ENCODE results near the gene GDPD3.

DNA sequence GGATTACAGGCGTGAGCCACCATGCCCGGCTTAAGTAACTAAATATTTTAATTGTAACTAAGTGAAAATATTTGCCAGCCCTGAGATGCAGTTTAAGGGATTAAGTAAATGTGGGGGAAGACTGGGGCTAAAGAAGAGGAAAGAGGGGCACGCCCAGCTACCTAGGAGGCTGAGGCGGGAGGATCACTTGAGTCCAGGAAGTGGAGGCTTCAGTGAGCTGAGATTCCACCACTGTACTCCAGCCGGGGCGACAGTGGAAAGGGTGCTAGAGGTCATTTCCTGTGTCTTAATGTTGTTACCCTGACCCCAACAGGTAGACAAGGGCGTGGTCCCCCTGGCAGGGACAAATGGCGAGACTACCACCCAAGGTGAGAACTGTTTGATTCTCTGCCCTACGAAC is 45.0 kb downstream of the GDPD3 start:
- TF ChIP-seq, protein P1, sequence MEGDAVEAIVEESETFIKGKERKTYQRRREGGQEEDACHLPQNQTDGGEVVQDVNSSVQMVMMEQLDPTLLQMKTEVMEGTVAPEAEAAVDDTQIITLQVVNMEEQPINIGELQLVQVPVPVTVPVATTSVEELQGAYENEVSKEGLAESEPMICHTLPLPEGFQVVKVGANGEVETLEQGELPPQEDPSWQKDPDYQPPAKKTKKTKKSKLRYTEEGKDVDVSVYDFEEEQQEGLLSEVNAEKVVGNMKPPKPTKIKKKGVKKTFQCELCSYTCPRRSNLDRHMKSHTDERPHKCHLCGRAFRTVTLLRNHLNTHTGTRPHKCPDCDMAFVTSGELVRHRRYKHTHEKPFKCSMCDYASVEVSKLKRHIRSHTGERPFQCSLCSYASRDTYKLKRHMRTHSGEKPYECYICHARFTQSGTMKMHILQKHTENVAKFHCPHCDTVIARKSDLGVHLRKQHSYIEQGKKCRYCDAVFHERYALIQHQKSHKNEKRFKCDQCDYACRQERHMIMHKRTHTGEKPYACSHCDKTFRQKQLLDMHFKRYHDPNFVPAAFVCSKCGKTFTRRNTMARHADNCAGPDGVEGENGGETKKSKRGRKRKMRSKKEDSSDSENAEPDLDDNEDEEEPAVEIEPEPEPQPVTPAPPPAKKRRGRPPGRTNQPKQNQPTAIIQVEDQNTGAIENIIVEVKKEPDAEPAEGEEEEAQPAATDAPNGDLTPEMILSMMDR (IDR thresholded peaks at IDR 0.05; ENCODE audit: low read depth, low read length, poor library complexity, severe bottlenecking) = no peak
- no peak for TF ChIP-seq EZH2phosphoT487 (IDR thresholded peaks at IDR 0.05; ENCODE audit: borderline replicate concordance, low read length)
